Body of pancreas (tissue), 4 donors: Measurements from ENCODE around the gene ARHGEF3.

ENCODE experiments used
- POLR2A ChIP-seq, 3 donors: fragments of 450-650 bp; IDR thresholded peaks; one replicate each; pipeline ENCODE4 v1.6.1; 2016; ENCODE audit warnings: antibody characterized with exemption in 3 of 3, mild to moderate bottlenecking in 2 of 3
- TF ChIP-seq, protein P1 (sequence below), 7 experiments: fragments of 450-650 bp in 4 of 7; fragments of 200-600 bp in 3 of 7; sonication (generic) in 3 of 7; IDR thresholded peaks; one replicate each; pipeline ENCODE4 v1.5.1; 2016 to 2019; ENCODE audit warnings: antibody characterized with exemption in 7 of 7

DNA sequence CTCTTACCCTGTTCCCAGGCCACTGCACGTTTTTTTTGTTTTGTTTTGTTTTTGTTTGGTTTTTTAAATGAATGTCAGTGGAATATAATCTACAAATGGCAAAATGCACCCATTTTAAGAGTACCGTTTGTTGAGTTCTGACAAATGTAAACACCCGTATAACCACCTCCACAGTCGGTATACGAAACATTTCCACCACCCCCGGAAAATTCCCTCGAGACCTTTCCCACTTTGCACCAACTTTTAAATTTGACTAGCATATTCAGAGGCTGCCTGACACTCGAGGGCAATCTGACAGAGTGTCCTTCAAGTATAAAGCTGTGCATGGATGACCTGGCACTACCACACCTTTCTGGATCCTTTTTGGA lies 613 bp upstream of the ARHGEF3 start:
- TF ChIP-seq, protein P1, sequence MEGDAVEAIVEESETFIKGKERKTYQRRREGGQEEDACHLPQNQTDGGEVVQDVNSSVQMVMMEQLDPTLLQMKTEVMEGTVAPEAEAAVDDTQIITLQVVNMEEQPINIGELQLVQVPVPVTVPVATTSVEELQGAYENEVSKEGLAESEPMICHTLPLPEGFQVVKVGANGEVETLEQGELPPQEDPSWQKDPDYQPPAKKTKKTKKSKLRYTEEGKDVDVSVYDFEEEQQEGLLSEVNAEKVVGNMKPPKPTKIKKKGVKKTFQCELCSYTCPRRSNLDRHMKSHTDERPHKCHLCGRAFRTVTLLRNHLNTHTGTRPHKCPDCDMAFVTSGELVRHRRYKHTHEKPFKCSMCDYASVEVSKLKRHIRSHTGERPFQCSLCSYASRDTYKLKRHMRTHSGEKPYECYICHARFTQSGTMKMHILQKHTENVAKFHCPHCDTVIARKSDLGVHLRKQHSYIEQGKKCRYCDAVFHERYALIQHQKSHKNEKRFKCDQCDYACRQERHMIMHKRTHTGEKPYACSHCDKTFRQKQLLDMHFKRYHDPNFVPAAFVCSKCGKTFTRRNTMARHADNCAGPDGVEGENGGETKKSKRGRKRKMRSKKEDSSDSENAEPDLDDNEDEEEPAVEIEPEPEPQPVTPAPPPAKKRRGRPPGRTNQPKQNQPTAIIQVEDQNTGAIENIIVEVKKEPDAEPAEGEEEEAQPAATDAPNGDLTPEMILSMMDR (IDR thresholded peaks at IDR 0.05), result no peak
- no peak for TF ChIP-seq POLR2A (IDR thresholded peaks at IDR 0.05)
